ENCODE measurements around the gene PRKCD. TPM values are rescaled to one million over a fixed set of nuclear protein-coding genes. Genes with fewer than 3 reads are reported as not detected.

Gene PRKCD
- total RNA-seq, 1 experiment from 2014 or later, result 9.6 TPM

GRCh38 chr3:53232641-53233377, 71.8 kb downstream of the PRKCD start:
- Mint-ChIP-seq H3K4me3 (ENCODE audit: unreplicated experiment) (no peak overlapping the region), H3K36me3 (ENCODE audit: insufficient read depth, unreplicated experiment) (peaks cover 83% of the 10 kb centered on the region), H3K4me1 (ENCODE audit: insufficient read depth, unreplicated experiment) (peaks cover 9% of the 10 kb centered on the region), H3K27ac (ENCODE audit: low read depth, unreplicated experiment) (no peak overlapping the region), H3K9me3 (ENCODE audit: unreplicated experiment) (no peaks in the 10 kb centered on the region), H3K27me3 (ENCODE audit: insufficient read depth, unreplicated experiment) (no peaks in the 10 kb centered on the region)
- no peak for DNase-seq (ENCODE audit: unreplicated experiment)
- BruUV-seq (replicated peaks), result no TSS peak
- intact Hi-C loops (cut with micrococcal nuclease), result no loop called here
- ChIA-PET POLR2A (interaction anchor here (0.6 to 1.4 kb wide), 4 partner anchors 8 to 44 kb away, joined by 3 to 5 read pairs (median 3); no protein-coding TSS in a partner anchor), CTCF (interaction anchor here (0.6 to 2.2 kb wide), 3 partner anchors 12 to 65 kb away, joined by 3 to 10 read pairs (median 3); no protein-coding TSS in a partner anchor)
- no peak for TF ChIP-seq CTCF (IDR thresholded peaks at IDR 0.05; ENCODE audit: unreplicated experiment)

GRCh38 chr3:53234130-53234840, 73.3 kb downstream of the PRKCD start:
- H3K4me3 Mint-ChIP-seq (ENCODE audit: unreplicated experiment), result no peak overlapping the region
- BruUV-seq (replicated peaks), result no TSS peak
- CTCF ChIA-PET, result interaction anchor here (0.6 to 2.2 kb wide), 3 partner anchors 14 to 475 kb away, joined by 3 to 10 read pairs (median 4); no protein-coding TSS in a partner anchor

GRCh38 chr3:53234841-53235232, 73.8 kb downstream of the PRKCD start:
- POLR2A ChIA-PET, result no interaction called here
- no peaks in the 10 kb centered on the region for H3K27me3 Mint-ChIP-seq (ENCODE audit: insufficient read depth, unreplicated experiment)
- intact Hi-C loops (cut with micrococcal nuclease), result no loop called here
- no peaks in the 10 kb centered on the region for H3K9me3 Mint-ChIP-seq (ENCODE audit: unreplicated experiment)
- no peak overlapping the region for H3K27ac Mint-ChIP-seq (ENCODE audit: low read depth, unreplicated experiment)
- BruUV-seq (replicated peaks), result no TSS peak
- H3K36me3 Mint-ChIP-seq (ENCODE audit: insufficient read depth, unreplicated experiment), result peaks cover 86% of the 10 kb centered on the region
- peak overlapping the region; percentile 36 for H3K4me3 Mint-ChIP-seq (ENCODE audit: unreplicated experiment)
- peaks cover 28% of the 10 kb centered on the region for H3K4me1 Mint-ChIP-seq (ENCODE audit: insufficient read depth, unreplicated experiment)
- CTCF ChIA-PET, result interaction anchor here (0.6 to 4.4 kb wide), 4 partner anchors 14 to 474 kb away, joined by 3 to 30 read pairs (median 4); no protein-coding TSS in a partner anchor
- DNase-seq (ENCODE audit: unreplicated experiment), result no peak
- no peak for TF ChIP-seq CTCF (IDR thresholded peaks at IDR 0.05; ENCODE audit: unreplicated experiment)

More at GRCh38 chr3:53234130-53234840, 73.3 kb downstream of the PRKCD start:
- DNase-seq (ENCODE audit: unreplicated experiment), result no peak
- no peaks in the 10 kb centered on the region for H3K9me3 Mint-ChIP-seq (ENCODE audit: unreplicated experiment)
- peaks cover 23% of the 10 kb centered on the region for H3K4me1 Mint-ChIP-seq (ENCODE audit: insufficient read depth, unreplicated experiment)
- no peak for TF ChIP-seq CTCF (IDR thresholded peaks at IDR 0.05; ENCODE audit: unreplicated experiment)
- POLR2A ChIA-PET, result interaction anchor here (0.6 to 1.3 kb wide), 4 partner anchors 12 to 43 kb away, joined by 3 to 5 read pairs (median 3); no protein-coding TSS in a partner anchor
- H3K36me3 Mint-ChIP-seq (ENCODE audit: insufficient read depth, unreplicated experiment), result peaks cover 86% of the 10 kb centered on the region
- H3K27ac Mint-ChIP-seq (ENCODE audit: low read depth, unreplicated experiment), result no peak overlapping the region
- intact Hi-C loops (cut with micrococcal nuclease), result no loop called here
- H3K27me3 Mint-ChIP-seq (ENCODE audit: insufficient read depth, unreplicated experiment), result no peaks in the 10 kb centered on the region

GRCh38 chr3:53235545-53235944, 74.5 kb downstream of the PRKCD start:
- no TSS peak for BruUV-seq (replicated peaks)
- H3K4me3 Mint-ChIP-seq (ENCODE audit: unreplicated experiment), result peak overlapping the region; percentile 36
- H3K36me3 Mint-ChIP-seq (ENCODE audit: insufficient read depth, unreplicated experiment), result peaks cover 86% of the 10 kb centered on the region
- no peak for TF ChIP-seq CTCF (IDR thresholded peaks at IDR 0.05; ENCODE audit: unreplicated experiment)
- DNase-seq (ENCODE audit: unreplicated experiment), result no peak
- peak overlapping the region; percentile 66 for H3K27ac Mint-ChIP-seq (ENCODE audit: low read depth, unreplicated experiment)
- ChIA-PET CTCF (interaction anchor here (0.8 to 4.4 kb wide), 3 partner anchors 15 to 64 kb away, joined by 4 to 30 read pairs (median 5); no protein-coding TSS in a partner anchor), POLR2A (interaction anchor here (4.7 kb wide), 1 partner anchor 18 kb away, joined by 42 read pairs; the partner anchor contains the start of gene TKT)
- H3K4me1 Mint-ChIP-seq (ENCODE audit: insufficient read depth, unreplicated experiment), result peaks cover 30% of the 10 kb centered on the region
- no peaks in the 10 kb centered on the region for H3K9me3 Mint-ChIP-seq (ENCODE audit: unreplicated experiment)
- H3K27me3 Mint-ChIP-seq (ENCODE audit: insufficient read depth, unreplicated experiment), result no peaks in the 10 kb centered on the region
- intact Hi-C loops (cut with micrococcal nuclease), result no loop called here
